NCI-H526 treated with DMSO at 0.1 percent for 48 hours (cell line): Measurements from ENCODE around the gene RPTN.
A peak's percentile ranks its signal among the peaks of the same experiment; 100 is the strongest.

ENCODE experiments used
- DNase-seq: peaks from one replicate; lab custom pipeline; 2025; lab: John Stamatoyannopoulos, UW

Gene RPTN

DNA sequence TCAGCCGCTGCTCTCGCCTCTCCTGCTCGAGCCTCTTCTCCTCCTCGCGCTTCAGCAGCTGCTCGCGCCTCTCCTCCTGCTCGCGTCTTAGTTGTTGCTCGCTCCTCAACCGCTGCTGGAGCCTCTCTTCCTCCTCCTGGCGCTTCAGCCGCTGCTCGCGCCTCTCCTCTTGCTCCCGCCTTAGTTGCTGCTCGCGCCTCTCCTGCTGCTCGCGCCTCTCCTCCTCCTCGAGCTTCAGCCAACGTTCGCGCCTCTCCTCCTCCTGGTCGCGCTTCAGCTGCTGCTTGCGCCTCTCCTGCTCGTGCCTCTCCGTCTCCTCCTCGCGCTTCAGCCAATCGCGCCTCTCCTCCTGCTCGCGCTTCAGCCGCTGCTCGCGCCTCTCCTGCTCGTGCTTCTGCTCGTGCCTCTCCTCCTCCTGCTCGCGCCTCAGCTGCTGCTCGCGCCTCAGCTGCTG lies 47.5 kb downstream of the RPTN start:
- DNase-seq: peak; percentile 70

DNA sequence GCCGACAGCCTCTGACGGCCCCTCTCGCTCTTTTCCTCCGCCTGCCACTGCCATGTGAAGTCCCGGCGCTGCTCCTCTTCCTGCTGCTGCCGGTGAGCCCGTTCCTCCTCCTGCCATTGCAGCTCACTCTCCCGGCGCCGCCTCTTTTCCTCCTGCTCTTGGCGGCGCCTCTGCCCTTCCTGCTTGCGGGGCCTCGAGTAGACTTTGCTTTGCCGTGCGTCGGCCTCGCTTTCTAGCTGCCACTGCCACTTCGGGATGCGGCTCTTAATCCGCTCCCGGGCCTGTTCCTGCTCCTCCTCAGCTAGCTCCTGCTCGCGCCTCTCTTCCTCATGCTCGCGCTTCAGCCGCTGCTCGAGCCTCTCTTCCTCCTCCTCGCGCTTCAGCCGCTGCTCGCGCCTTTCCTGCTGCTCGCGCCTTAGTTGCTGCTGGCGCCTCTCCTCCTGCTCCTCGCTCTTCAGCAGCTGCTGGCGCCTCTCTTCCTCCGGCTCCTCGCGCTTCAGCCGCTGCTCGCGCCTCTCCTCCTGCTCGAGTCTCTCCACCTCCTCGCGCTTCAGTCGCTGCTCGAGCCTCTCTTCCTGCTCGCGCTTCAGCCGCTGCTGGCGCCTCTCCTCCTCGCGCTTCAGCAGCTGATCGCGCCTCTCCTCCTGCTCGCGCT lies 48.0 kb downstream of the RPTN start:
- DNase-seq: peak; percentile 83

DNA sequence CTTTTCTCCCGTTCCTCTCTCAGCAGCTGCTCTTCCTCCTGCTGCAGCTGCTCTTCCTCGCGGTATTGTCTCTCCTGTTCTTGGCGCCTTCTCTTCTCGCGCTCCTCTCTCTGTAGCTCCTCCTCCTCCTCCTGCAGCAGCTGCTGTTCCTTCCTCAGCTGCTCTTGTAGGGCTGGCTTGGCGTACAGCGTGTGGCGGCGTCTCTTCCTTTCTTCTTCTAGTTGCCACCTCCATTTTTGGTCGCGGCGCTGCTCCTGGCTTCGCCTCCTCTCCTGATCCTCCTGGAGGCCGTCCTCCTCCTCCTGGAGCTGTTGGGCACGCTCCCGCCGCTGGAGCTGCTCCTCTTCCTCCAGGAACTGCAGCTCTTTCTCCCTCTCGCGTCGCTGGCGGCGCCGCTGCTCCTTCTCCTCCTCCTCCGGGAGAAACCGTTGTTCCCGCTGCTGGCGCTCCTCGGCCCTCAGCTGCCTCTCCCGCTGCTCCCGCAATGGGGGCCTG lies 48.6 kb downstream of the RPTN start:
- peak; percentile 49 for DNase-seq

DNA sequence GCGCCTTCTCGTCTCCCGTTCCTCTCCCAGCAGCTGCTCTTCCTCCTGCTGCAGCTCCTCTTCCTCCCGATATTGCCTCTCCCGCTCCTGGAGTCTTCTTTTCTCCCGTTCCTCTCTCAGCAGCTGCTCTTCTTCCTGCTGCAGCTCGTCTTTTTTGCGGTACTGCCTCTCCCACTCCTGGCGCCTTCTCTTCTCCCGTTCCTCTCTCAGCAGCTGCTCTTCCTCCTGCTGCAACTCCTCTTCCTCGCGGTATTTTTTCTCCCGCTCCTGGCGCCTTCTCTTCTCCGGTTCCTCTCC lies 49.1 kb downstream of the RPTN start:
- no peak for DNase-seq

DNA sequence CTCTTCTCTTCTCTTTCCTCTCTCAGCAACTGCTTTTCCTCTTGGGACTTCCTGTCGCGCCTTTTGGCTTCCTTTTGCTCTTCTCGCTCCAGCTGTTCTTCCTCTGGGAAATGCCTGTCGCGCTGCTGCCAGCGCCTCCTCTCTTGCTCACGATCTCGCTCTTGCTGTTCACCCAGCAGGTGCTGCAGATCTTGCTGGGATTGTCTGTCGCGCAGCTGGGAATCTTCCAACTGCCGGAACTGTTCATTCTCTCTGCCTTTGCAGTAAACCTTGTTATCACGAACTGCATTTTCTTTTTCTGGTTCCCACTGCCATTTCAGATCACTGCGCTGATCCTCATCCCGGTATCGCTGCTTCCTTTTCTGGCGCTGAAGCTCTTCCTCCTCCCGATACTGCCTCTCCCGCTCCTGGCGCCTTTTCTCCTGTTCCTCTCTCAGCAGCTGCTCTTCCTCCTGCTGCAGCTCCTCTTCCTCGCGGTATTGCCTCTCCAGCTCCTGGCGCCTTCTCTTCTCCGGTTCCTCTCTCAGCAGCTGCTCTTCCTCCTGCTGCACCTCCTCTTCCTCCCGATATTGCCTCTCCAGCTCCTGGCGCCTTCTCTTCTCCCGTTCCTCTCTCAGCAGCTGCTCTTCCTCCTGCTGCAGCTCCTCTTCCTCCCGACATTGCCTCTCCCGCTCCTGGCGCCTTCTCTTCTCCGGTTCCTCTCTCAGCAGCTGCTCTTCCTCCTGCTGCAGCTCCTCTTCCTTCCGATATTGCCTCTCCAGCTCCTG lies 49.6 kb downstream of the RPTN start:
- DNase-seq: peak; percentile 21

DNA sequence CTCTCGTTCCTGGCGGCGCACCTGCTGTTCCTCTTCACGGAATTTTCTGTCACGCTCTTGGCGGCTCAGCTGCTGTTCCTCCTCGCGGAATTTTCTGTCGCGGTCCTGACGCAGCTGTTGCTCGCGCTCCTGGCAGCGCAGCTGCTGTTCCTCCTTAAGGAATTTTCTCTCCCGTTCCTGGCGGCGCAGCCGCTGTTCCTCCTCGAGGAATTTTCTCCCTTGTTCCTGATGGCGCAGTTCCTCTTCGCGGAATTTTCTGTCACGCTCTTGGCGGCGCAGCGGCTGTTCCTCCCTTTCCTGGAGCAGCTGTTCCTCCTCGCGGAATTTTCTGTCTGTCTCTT lies 50.2 kb downstream of the RPTN start:
- DNase-seq: no peak

DNA sequence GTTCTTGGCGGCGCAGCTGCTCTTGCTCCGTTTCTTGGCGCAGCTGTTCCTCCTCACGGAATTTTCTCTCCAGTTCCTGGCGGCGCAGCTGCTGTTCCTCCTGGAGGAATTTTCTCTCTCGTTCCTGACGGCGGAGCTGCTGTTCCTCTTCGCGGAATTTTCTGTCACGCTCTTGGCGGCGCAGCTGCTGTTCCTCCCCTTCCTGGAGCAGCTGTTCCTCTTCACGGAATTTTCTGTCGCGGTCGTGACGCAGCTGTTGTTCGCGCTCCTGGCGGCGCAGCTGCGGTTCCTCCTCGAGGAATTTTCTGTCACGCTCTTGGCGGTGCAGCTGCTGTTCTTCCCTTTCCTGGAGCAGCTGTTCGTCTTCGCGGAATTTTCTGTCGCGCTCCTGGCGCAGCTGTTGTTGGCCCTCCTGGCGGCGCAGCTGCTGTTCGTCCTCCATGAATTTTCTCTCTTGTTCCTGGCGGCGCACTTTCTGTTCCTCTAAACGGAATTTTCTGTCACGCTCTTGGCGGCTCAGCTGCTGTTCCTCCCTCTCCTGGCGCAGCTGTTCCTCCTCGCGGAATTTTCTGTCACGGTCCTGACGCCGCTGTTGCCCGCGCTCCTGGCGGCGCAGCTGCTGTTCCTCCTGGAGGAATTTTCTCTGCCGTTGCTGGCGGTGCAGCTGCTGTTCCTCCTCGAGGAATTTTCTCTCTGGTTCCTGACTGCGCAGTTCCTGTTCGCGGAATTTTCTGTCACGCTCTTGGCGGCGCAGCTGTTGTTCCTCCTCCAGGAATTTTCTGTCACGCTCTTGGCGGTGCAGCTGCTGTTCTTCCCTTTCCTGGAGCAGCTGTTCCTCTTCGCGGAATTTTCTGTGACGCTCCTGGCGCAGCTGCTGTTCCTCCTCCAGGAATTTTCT lies 50.8 kb downstream of the RPTN start:
- DNase-seq: no peak

DNA sequence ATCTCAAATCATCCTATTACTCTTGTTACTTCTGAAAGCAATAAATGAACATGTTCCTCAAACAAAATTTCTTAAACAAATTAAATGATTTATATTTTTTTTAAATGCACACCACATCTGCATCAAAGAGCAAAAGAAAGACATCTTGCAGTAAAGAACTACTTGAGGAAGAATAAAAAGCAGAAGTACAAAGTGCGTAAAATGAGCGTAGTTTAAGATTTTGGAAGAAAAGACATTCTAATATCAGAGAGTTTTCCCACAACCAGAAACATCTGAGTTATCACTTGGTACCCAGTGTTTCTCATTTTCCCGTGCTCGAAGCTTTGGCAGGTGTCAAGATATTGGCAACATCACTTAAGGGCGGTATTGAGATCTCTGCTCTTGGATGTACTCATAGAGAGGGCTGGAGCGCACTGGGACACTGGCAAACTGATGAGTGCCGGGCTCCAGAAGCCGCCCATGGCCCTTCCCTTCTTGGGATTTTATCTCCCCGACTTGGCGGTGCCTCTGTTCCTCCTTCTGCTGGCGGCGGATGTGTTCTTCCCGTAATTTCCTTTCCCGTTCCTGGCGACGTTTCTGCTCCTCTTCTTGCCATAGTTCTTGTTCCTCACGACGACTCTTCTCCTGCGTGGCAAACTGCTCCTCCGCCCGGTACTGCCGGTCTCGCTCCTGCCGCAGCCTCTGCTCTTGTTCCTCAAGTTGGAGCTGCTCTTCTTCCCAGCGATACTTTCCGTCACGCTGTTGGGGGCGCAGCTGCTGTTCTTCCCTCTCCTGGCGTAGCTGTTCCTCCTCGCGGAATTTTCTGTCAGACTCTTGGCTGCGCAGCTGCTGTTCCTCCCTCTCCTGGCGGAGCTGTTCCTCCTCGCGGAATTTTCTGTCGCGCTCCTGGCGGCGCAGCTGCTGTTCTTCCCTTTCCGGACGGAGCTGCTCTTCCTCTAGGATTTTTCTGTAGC lies 51.7 kb downstream of the RPTN start:
- DNase-seq: no peak

DNA sequence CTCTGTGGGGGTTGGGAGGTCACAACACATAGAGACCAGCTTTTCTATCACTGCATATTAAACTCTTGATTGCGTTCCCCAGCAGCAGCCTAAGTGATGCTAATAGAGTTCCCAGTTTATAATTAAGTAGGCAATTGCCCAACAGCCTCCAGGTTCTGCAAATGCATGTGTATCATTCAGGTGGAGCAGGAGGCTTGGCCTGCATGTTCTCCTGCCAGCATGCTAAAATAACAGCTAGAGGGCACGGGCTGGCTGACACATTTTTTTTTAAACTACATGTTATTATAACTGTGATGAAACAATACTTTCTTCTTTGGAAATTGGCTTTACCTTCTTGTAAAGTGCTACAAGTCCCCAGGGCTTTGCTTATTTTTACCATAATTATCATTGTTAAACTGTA lies 54.2 kb downstream of the RPTN start:
- no peak for DNase-seq
